Activated naive CD8-positive, alpha-beta T cell treated with anti-CD3 and anti-CD28 coated beads for 36 hours (primary cell): Measurements from ENCODE around the gene OR14A2. TPM values are rescaled to one million over a fixed set of nuclear protein-coding genes. Genes with fewer than 3 reads are reported as not detected.
A peak's percentile ranks its signal among the peaks of the same experiment; 100 is the strongest.

Source experiments
- DNase-seq: peaks from one replicate; pipeline ENCODE4 v3.0.0; 2021
- H3K27ac Mint-ChIP-seq: one replicate; pipeline ENCODE4 v1.8.0; 2022; ENCODE audit warnings: mild to moderate bottlenecking, moderate library complexity, mixed read lengths
- H3K27me3 Mint-ChIP-seq: one replicate; pipeline ENCODE4 v1.8.0; 2022; ENCODE audit warnings: mild to moderate bottlenecking, mixed read lengths
- H3K36me3 Mint-ChIP-seq: one replicate; pipeline ENCODE4 v1.8.0; 2021; ENCODE audit warnings: mild to moderate bottlenecking, mixed read lengths
- H3K4me1 Mint-ChIP-seq: one replicate; pipeline ENCODE4 v1.8.0; 2021; ENCODE audit warnings: mixed read lengths
- H3K4me3 Mint-ChIP-seq: one replicate; pipeline ENCODE4 v1.8.0; 2022; ENCODE audit warnings: mild to moderate bottlenecking, moderate library complexity, mixed read lengths
- H3K9me3 Mint-ChIP-seq: one replicate; pipeline ENCODE4 v1.8.0; 2022; ENCODE audit warnings: mixed read lengths
- total RNA-seq, 2 experiments: library from RNA; stranded (reverse); gene quantifications; one replicate each; pipeline ENCODE4 v1.2.3, GENCODE V29; 2021

The OR14A2 gene
- total RNA-seq, 2 experiments from 2014 or later, result not detected

DNA sequence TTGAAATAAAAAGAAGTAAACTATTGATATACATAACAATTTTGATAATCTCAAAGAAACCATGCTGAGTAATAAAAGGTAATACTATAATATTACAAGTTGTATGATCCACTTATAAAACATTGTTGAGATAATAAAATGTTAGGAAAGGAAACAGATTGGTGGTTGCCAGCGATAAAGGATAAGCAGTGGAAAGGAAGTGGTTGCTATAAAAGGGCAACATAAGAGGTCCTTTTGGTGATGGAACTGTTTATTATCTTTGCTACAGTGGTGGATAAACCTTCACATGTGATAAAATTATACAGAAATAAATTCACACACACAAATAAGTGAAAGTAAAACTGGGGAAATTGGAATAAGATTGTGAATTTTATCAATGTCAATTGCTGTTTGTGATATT is 46.6 kb downstream of the OR14A2 start:
- Mint-ChIP-seq H3K9me3 (peaks cover 1% of the 10 kb centered on the region), H3K4me1 (no peaks in the 10 kb centered on the region), H3K4me3 (no peak overlapping the region), H3K27ac (no peak overlapping the region), H3K36me3 (no peaks in the 10 kb centered on the region), H3K27me3 (no peaks in the 10 kb centered on the region)
- DNase-seq, result no peak

DNA sequence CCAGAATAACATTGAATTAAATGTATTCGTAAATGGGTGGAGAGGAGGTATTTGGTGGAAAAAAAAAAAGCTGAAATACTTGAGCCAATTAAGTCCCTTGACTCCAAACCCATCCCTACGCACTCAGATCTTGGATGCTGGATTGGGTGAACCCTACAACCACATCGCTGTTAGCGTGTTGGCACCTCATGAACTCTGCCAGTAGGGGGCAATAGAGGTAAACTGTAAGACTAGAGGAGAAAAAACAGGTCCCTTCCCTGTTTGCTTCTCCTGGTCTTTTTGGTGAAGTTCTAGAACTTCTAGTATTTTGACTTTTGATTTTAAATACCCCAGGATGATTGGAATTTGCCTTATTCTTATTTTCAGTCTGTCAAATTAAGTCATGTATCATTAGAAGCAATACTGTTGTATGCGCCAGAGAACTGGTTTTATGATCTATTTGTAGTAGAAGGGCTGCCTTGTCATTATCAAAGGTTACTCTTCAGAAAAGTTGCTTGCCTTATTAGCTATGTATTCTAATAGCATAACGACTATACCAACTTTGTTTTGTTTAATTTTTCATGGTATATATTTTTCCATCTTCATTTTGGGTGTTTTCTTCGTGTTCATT is 66.5 kb downstream of the OR14A2 start:
- Mint-ChIP-seq H3K27me3 (peaks cover 7% of the 10 kb centered on the region), H3K9me3 (no peaks in the 10 kb centered on the region), H3K27ac (no peak overlapping the region), H3K36me3 (no peaks in the 10 kb centered on the region), H3K4me1 (no peaks in the 10 kb centered on the region), H3K4me3 (no peak overlapping the region)
- DNase-seq, result peak; percentile 4

GRCh38 chr1:247680171-247680570 is 67.8 kb downstream of the OR14A2 start:
- DNase-seq, result no peak
- Mint-ChIP-seq H3K4me3 (no peak overlapping the region), H3K4me1 (no peaks in the 10 kb centered on the region), H3K9me3 (no peaks in the 10 kb centered on the region), H3K36me3 (no peaks in the 10 kb centered on the region), H3K27me3 (peaks cover 3% of the 10 kb centered on the region), H3K27ac (no peak overlapping the region)

DNA sequence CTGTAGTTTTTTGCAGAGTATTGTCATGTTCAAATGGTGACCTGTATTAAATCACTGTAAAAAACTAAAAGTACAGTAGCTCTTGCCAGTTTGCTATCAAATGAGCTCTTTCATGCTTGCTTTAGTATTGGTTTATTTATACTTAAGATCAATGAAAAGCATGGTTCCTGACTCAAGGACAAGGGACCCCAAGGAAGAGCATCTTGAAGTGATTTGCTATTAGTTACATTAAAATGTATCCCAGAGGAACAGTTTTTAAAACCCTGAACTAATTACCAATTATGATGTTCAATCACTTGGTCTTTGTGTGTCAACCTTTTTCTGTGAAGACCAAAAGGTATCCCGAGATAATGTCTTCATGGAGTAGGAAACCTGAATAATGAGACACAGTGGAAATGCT is 68.3 kb downstream of the OR14A2 start, which contains the start of gene OR13G1:
OR13G1 (minus strand) TSS at position 101 of the 400 bp plus-strand sequence. CDS start 6,698 bp downstream, outside the sequence.
- Mint-ChIP-seq H3K9me3 (no peaks in the 10 kb centered on the region), H3K4me3 (no peak within 1 kb of the TSS), H3K27me3 (peaks cover 3% of the 10 kb centered on the region), H3K4me1 (no peaks in the 10 kb centered on the region), H3K27ac (no peak within 1 kb of the TSS), H3K36me3 (no peaks in the 10 kb centered on the region)
- no peak for DNase-seq

Other genes with a start within 250 kb of the OR14A2 start
- gene OR2C3, start 211.7 kb downstream of the OR14A2 start, total RNA-seq, result under 1 TPM in 1 of 2 experiments, not detected in 1; 0.04 TPM
- gene GCSAML, start 199.0 kb downstream of the OR14A2 start, total RNA-seq, result 1 to 10 TPM; 3.1 to 3.5 TPM
- not detected for gene OR2G2, start 159.8 kb downstream of the OR14A2 start, total RNA-seq
- not detected for gene OR2G3, start 142.6 kb downstream of the OR14A2 start, total RNA-seq
- not detected for gene OR13G1, start 68.4 kb downstream of the OR14A2 start, total RNA-seq
- not detected for gene OR6F1, start 31.5 kb downstream of the OR14A2 start, total RNA-seq
- gene OR14K1, start 9.5 kb downstream of the OR14A2 start, total RNA-seq, result not detected
- gene OR1C1, start 12.4 kb upstream of the OR14A2 start, total RNA-seq, result not detected
- not detected for gene OR14A16, start 76.0 kb upstream of the OR14A2 start, total RNA-seq
- gene OR11L1, start 93.8 kb upstream of the OR14A2 start, total RNA-seq, result not detected
- gene TRIM58, start 109.0 kb upstream of the OR14A2 start, total RNA-seq, result under 1 TPM; 0.06 to 0.08 TPM
- gene OR2W3, start 147.4 kb upstream of the OR14A2 start, total RNA-seq, result not detected
- not detected for gene OR2T8, start 172.1 kb upstream of the OR14A2 start, total RNA-seq
- not detected for gene OR2AJ1, start 176.7 kb upstream of the OR14A2 start, total RNA-seq
- gene OR2L8, start 200.7 kb upstream of the OR14A2 start, total RNA-seq, result not detected
- gene OR2AK2, start 217.1 kb upstream of the OR14A2 start, total RNA-seq, result not detected